ENCODE measurements around the gene NSDHL. TPM values are rescaled to one million over a fixed set of nuclear protein-coding genes. Genes with fewer than 3 reads are reported as not detected.

NSDHL gene
- total and polyA plus RNA-seq, 2 experiments from 2014 or later = 46.2 to 62.9 TPM

- WGBS (ENCODE audit: low lambda C conversion rate, missing lambda C conversion rate) = 80% methylated on average over 10 of the region's 10 CpGs
- no peak overlapping the region for H2AFZ ChIP-seq
Observed at GRCh38 chrX:152913346-152913745, 82.5 kb downstream of the NSDHL start.

GRCh38 chrX:152913910-152914309 is 83.0 kb downstream of the NSDHL start:
- Histone ChIP-seq H4K20me1 (ENCODE audit: insufficient read depth, poor library complexity, severe bottlenecking) (no peaks in the 10 kb centered on the region), H3K79me2 (no peaks in the 10 kb centered on the region), H3K36me3 (replicated peaks; ENCODE audit: insufficient read depth, low read depth) (no peaks in the 10 kb centered on the region), H3K27me3 (no peaks in the 10 kb centered on the region), H3K4me3 (no peak overlapping the region), H2AFZ (no peak overlapping the region), H3K9me3 (ENCODE audit: low read depth) (no peaks in the 10 kb centered on the region), H3K4me1 (ENCODE audit: insufficient read depth) (peaks cover 9% of the 10 kb centered on the region), H3K9me2 (replicated peaks; ENCODE audit: insufficient read depth) (no peaks in the 10 kb centered on the region), H3K4me2 (no peak overlapping the region), H3K27ac (no peak overlapping the region)
- DNase-seq (ENCODE audit: low spot score) = no peak
- no peak for TF ChIP-seq CTCF (IDR thresholded peaks at IDR 0.05; ENCODE audit: poor library complexity)
- WGBS (ENCODE audit: low lambda C conversion rate, missing lambda C conversion rate) = 83% methylated on average over 6 of the region's 6 CpGs

More at GRCh38 chrX:152913346-152913745, 82.5 kb downstream of the NSDHL start:
- Histone ChIP-seq H3K27ac (no peak overlapping the region), H4K20me1 (ENCODE audit: insufficient read depth, poor library complexity, severe bottlenecking) (no peaks in the 10 kb centered on the region), H3K4me2 (no peak overlapping the region), H3K36me3 (replicated peaks; ENCODE audit: insufficient read depth, low read depth) (no peaks in the 10 kb centered on the region), H3K79me2 (no peaks in the 10 kb centered on the region), H3K9me2 (replicated peaks; ENCODE audit: insufficient read depth) (no peaks in the 10 kb centered on the region), H3K4me1 (ENCODE audit: insufficient read depth) (peaks cover 9% of the 10 kb centered on the region), H3K9me3 (ENCODE audit: low read depth) (no peaks in the 10 kb centered on the region), H3K27me3 (no peaks in the 10 kb centered on the region), H3K4me3 (no peak overlapping the region)
- DNase-seq (ENCODE audit: low spot score) = no peak
- TF ChIP-seq EZH2phosphoT487 (IDR thresholded peaks at IDR 0.05; ENCODE audit: low read depth, severe bottlenecking, unreplicated experiment) = no peak

DNA sequence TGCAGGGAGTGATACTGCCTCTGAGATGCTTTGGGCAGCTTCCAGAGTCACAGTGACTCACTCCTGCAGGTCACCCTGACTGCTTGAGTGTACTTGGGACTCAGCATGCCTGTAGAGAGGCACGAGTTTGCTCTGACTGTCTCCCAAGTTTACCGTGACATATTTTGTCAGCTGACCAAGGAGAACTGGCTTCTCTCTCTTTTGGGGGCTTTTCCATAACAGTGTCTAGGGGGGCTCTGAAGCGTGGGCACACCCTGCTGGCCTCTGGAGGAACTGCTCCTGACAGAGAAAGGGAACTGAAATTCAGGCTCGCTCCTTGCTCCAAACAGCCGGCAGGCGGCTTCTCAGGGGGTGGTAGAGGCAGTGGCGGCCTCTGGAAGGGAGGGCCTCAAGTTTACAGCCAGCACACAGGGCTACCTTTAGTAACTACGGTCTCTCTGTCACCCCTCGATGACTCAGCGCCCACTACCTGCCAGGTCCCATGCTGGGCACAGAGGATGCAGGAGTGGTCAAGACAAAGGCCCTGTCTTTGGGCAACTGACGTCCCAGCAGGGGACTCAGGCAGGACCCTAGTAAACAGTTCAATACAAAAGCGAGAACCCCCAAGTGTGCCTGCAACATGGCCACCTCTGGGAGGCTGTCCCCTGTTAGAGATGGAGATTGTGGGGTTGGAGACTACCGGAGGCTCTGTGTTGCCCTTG is 84.8 kb downstream of the NSDHL start:
- TF ChIP-seq CTCF (IDR thresholded peaks at IDR 0.05; ENCODE audit: poor library complexity) = peak; percentile 54
- TF ChIP-seq EZH2phosphoT487 (IDR thresholded peaks at IDR 0.05; ENCODE audit: low read depth, severe bottlenecking, unreplicated experiment) = no peak
- no peaks in the 10 kb centered on the region for H4K20me1 ChIP-seq (ENCODE audit: insufficient read depth, poor library complexity, severe bottlenecking)
- no peaks in the 10 kb centered on the region for H3K9me3 ChIP-seq (ENCODE audit: low read depth)
- H3K27ac ChIP-seq = peak overlapping the region; percentile 45
- H2AFZ ChIP-seq = no peak overlapping the region
- DNase-seq (ENCODE audit: low spot score) = peak; percentile 52
- H3K4me2 ChIP-seq = no peak overlapping the region
- no peak overlapping the region for H3K4me3 ChIP-seq
- H3K36me3 ChIP-seq (replicated peaks; ENCODE audit: insufficient read depth, low read depth) = no peaks in the 10 kb centered on the region
- H3K9me2 ChIP-seq (replicated peaks; ENCODE audit: insufficient read depth) = no peaks in the 10 kb centered on the region
- WGBS (ENCODE audit: low lambda C conversion rate, missing lambda C conversion rate) = 55% methylated on average over 13 of the region's 13 CpGs
- H3K27me3 ChIP-seq = no peaks in the 10 kb centered on the region
- H3K4me1 ChIP-seq (ENCODE audit: insufficient read depth) = peaks cover 9% of the 10 kb centered on the region
- H3K79me2 ChIP-seq = no peaks in the 10 kb centered on the region

- H4K20me1 ChIP-seq (ENCODE audit: insufficient read depth, poor library complexity, severe bottlenecking) = no peaks in the 10 kb centered on the region
- WGBS (ENCODE audit: low lambda C conversion rate, missing lambda C conversion rate) = 72% methylated on average over 21 of the region's 21 CpGs
- no peaks in the 10 kb centered on the region for H3K9me3 ChIP-seq (ENCODE audit: low read depth)
- no peak for TF ChIP-seq EZH2phosphoT487 (IDR thresholded peaks at IDR 0.05; ENCODE audit: low read depth, severe bottlenecking, unreplicated experiment)
- TF ChIP-seq CTCF (IDR thresholded peaks at IDR 0.05; ENCODE audit: poor library complexity) = no peak
- TF ChIP-seq EZH2 (IDR thresholded peaks at IDR 0.05; ENCODE audit: borderline replicate concordance) = no peak
- DNase-seq (ENCODE audit: low spot score) = no peak
- no peak overlapping the region for H3K4me2 ChIP-seq
- H3K27ac ChIP-seq = no peak overlapping the region
- H3K79me2 ChIP-seq = no peaks in the 10 kb centered on the region
- no peak overlapping the region for H2AFZ ChIP-seq
- no peaks in the 10 kb centered on the region for H3K36me3 ChIP-seq (replicated peaks; ENCODE audit: insufficient read depth, low read depth)
- no peak overlapping the region for H3K4me3 ChIP-seq
- H3K4me1 ChIP-seq (ENCODE audit: insufficient read depth) = peaks cover 9% of the 10 kb centered on the region
- H3K27me3 ChIP-seq = no peaks in the 10 kb centered on the region
- no peaks in the 10 kb centered on the region for H3K9me2 ChIP-seq (replicated peaks; ENCODE audit: insufficient read depth)
Observed at GRCh38 chrX:152917656-152918579, 87.1 kb downstream of the NSDHL start.

Data from hepatocyte (in vitro differentiated cells).